Trophoblast cell (in vitro differentiated cells and primary cell): ENCODE results near the gene GCSAML.

Experiments used
- DNase-seq, 2 donors: peaks; one replicate each; pipeline ENCODE4 v3.0.0-alpha.2; 2016
- H2AFZ ChIP-seq: 2 replicates; pipeline ENCODE4 v1.6.1; 2013; ENCODE audit warnings: low read length, moderate library complexity, mild to moderate bottlenecking; ENCODE audit not compliant: insufficient read depth, poor library complexity
- H2AK5ac ChIP-seq: 2 replicates; pipeline ENCODE4 v1.6.1; 2013; ENCODE audit warnings: mild to moderate bottlenecking, low read length
- H2BK120ac ChIP-seq: 2 replicates; pipeline ENCODE4 v1.6.1; 2013; ENCODE audit warnings: low read length, mild to moderate bottlenecking, moderate library complexity; ENCODE audit not compliant: insufficient read depth, poor library complexity
- H2BK12ac ChIP-seq: 2 replicates; pipeline ENCODE4 v1.6.1; 2013; ENCODE audit warnings: mild to moderate bottlenecking, low read length, moderate library complexity
- H2BK5ac ChIP-seq: 2 replicates; pipeline ENCODE4 v1.6.1; 2013; ENCODE audit warnings: low read length, low read depth, moderate library complexity, mild to moderate bottlenecking; ENCODE audit not compliant: poor library complexity
- H3K14ac ChIP-seq: 2 replicates; pipeline ENCODE4 v1.6.1; 2013; ENCODE audit warnings: mild to moderate bottlenecking, low read length
- H3K18ac ChIP-seq: 2 replicates; pipeline ENCODE4 v1.6.1; 2013; ENCODE audit warnings: mild to moderate bottlenecking, low read length
- H3K23ac ChIP-seq: 2 replicates; pipeline ENCODE4 v1.6.1; 2013; ENCODE audit warnings: low read length
- H3K27ac ChIP-seq: 2 replicates; pipeline ENCODE4 v1.5.1; 2013; ENCODE audit warnings: low read depth, mild to moderate bottlenecking, inconsistent platforms, low read length, moderate library complexity
- H3K27me3 ChIP-seq: 2 replicates; pipeline ENCODE4 v1.6.1; 2013; ENCODE audit warnings: inconsistent platforms, mild to moderate bottlenecking, low read length, moderate library complexity; ENCODE audit not compliant: insufficient read depth
- H3K36me3 ChIP-seq, 2 experiments: 1 replicate in 1 of 2; 2 replicates in 1 of 2; pipeline ENCODE4 v1.6.1; 2013; ENCODE audit warnings: low read length in 2 of 2, mild to moderate bottlenecking in 2 of 2, moderate library complexity in 1 of 2; ENCODE audit not compliant: insufficient read depth in 2 of 2, control insufficient read depth in 1 of 2
- H3K4ac ChIP-seq: 2 replicates; pipeline ENCODE4 v1.6.1; 2013; ENCODE audit warnings: low read depth, mild to moderate bottlenecking, low read length, moderate library complexity
- H3K4me1 ChIP-seq, 2 experiments: 1 replicate in 1 of 2; 2 replicates in 1 of 2; pipeline ENCODE4 v1.6.1; 2013; ENCODE audit warnings: low read length in 2 of 2, mild to moderate bottlenecking in 2 of 2, moderate library complexity in 1 of 2; ENCODE audit not compliant: insufficient read depth in 2 of 2, control insufficient read depth in 1 of 2
- H3K4me2 ChIP-seq: 2 replicates; pipeline ENCODE4 v1.6.1; 2013; ENCODE audit warnings: inconsistent platforms, mild to moderate bottlenecking, low read length, moderate library complexity
- H3K4me3 ChIP-seq: 2 replicates; pipeline ENCODE4 v1.5.1; 2013; ENCODE audit warnings: mild to moderate bottlenecking, low read depth, low read length, inconsistent platforms
- H3K79me1 ChIP-seq: one replicate; pipeline ENCODE4 v1.6.1; 2013; ENCODE audit warnings: low read length
- H3K79me2 ChIP-seq: 2 replicates; pipeline ENCODE4 v1.6.1; 2013; ENCODE audit warnings: low read length, mild to moderate bottlenecking; ENCODE audit not compliant: control insufficient read depth, insufficient read depth, poor library complexity
- H3K9ac ChIP-seq: 2 replicates; pipeline ENCODE4 v1.6.1; 2013; ENCODE audit warnings: mild to moderate bottlenecking, low read length
- H3K9me3 ChIP-seq: 2 replicates; pipeline ENCODE4 v1.6.1; 2013; ENCODE audit warnings: low read depth, mild to moderate bottlenecking, control low read depth, inconsistent platforms, low read length; ENCODE audit not compliant: insufficient read depth
- H4K12ac ChIP-seq: 2 replicates; pipeline ENCODE4 v1.6.1; 2013; ENCODE audit warnings: low read depth, mild to moderate bottlenecking, low read length, moderate library complexity
- H4K8ac ChIP-seq: 2 replicates; pipeline ENCODE4 v1.6.1; 2013; ENCODE audit warnings: low read depth, mild to moderate bottlenecking, low read length, moderate library complexity
- H4K91ac ChIP-seq: one replicate; pipeline ENCODE4 v1.6.1; 2013; ENCODE audit warnings: low read depth, mild to moderate bottlenecking, low read length, moderate library complexity
- WGBS: extraction: QIAGEN DNeasy Blood & Tissue Kit; methylation state at CpG from one replicate; pipeline ENCODE4 v1.1.7; 2013; ENCODE audit warnings: missing lambda C conversion rate; ENCODE audit not compliant: insufficient read length, insufficient coverage; ENCODE audit errors: extremely low coverage; 5-methylcytosine and 5-hydroxymethylcytosine counted together

GCSAML gene

GRCh38 chr1:247530785-247531184 is 18.1 kb upstream of the GCSAML start:
- Histone ChIP-seq H3K9ac (no peak overlapping the region), H3K27ac (no peak overlapping the region), H4K12ac (no peak overlapping the region), H3K4me2 (no peak overlapping the region), H4K91ac (peak overlapping the region; percentile 44), H2AFZ (no peak overlapping the region), H3K23ac (no peak overlapping the region), H3K79me2 (no peaks in the 10 kb centered on the region), H2BK5ac (no peak overlapping the region), H3K4ac (no peak overlapping the region), H3K79me1 (peaks cover 3% of the 10 kb centered on the region), H3K9me3 (peaks cover 4% of the 10 kb centered on the region), H4K8ac (no peak overlapping the region), H3K36me3 (no peaks in the 10 kb centered on the region), H3K14ac (no peak overlapping the region), H3K4me1 (peaks cover 0 to 2% of the 10 kb centered on the region in 2 experiments), H2BK120ac (no peak overlapping the region), H3K27me3 (no peaks in the 10 kb centered on the region), H2AK5ac (no peak overlapping the region), H3K18ac (no peak overlapping the region), H2BK12ac (peak overlapping the region; percentile 60), H3K4me3 (no peak overlapping the region)
- peak in 1 of 2 donors; percentile 45 for DNase-seq
- WGBS, result no CpG with 5 or more reads among the region's 41 CpGs

DNA sequence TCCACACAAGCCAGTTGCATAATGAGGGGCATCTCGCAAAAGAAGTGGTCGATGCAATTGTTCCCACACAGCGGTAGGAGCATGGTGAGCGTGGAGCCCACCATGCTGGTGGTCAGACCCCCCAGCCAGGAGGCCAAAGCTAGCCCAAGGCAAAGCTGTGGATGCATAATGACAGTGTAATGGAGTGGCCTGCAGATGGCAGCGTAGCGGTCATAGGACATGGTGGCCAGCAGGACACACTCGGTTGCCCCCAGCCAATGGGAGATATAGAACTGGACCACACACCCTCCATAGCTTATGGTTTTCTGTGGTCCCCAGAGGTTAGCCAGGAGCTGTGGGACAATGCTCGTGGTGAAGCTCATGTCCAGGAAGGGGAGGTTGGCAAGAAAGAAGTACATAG is 17.0 kb upstream of the GCSAML start:
- Histone ChIP-seq H4K91ac (no peak overlapping the region), H3K9me3 (peaks cover 4% of the 10 kb centered on the region), H2AFZ (no peak overlapping the region), H2BK120ac (no peak overlapping the region), H2AK5ac (no peak overlapping the region), H3K27me3 (no peaks in the 10 kb centered on the region), H4K8ac (no peak overlapping the region), H3K27ac (no peak overlapping the region), H3K4me1 (peaks cover 0 to 2% of the 10 kb centered on the region in 2 experiments), H3K14ac (no peak overlapping the region), H3K4ac (no peak overlapping the region), H3K4me2 (no peak overlapping the region), H3K9ac (peak overlapping the region; percentile 18), H3K4me3 (no peak overlapping the region), H2BK5ac (no peak overlapping the region), H4K12ac (no peak overlapping the region), H3K79me1 (peaks cover 3% of the 10 kb centered on the region), H3K23ac (no peak overlapping the region), H3K79me2 (no peaks in the 10 kb centered on the region), H3K36me3 (no peaks in the 10 kb centered on the region), H3K18ac (no peak overlapping the region), H2BK12ac (no peak overlapping the region)
- peak in 1 of 2 donors; percentile 30 for DNase-seq
- no CpG with 5 or more reads among the region's 8 CpGs for WGBS

- peak; percentile 71 to 91 for DNase-seq
- Histone ChIP-seq H2AFZ (no peak overlapping the region), H3K27ac (no peak overlapping the region), H3K4me3 (no peak overlapping the region), H2BK5ac (no peak overlapping the region), H3K14ac (no peak overlapping the region), H3K9ac (no peak overlapping the region), H3K4ac (no peak overlapping the region), H4K12ac (no peak overlapping the region), H4K91ac (no peak overlapping the region), H3K23ac (no peak overlapping the region), H3K4me2 (no peak overlapping the region), H3K36me3 (no peaks in the 10 kb centered on the region), H2BK120ac (no peak overlapping the region), H3K79me2 (no peaks in the 10 kb centered on the region), H2AK5ac (no peak overlapping the region), H3K18ac (no peak overlapping the region), H3K4me1 (peaks cover 0 to 2% of the 10 kb centered on the region in 2 experiments), H3K27me3 (no peaks in the 10 kb centered on the region), H3K79me1 (peaks cover 3% of the 10 kb centered on the region), H3K9me3 (peaks cover 4% of the 10 kb centered on the region), H4K8ac (no peak overlapping the region), H2BK12ac (no peak overlapping the region)
- no CpG with 5 or more reads among the region's 3 CpGs for WGBS
Observed at GRCh38 chr1:247535402-247535801, 13.5 kb upstream of the GCSAML start.

DNA sequence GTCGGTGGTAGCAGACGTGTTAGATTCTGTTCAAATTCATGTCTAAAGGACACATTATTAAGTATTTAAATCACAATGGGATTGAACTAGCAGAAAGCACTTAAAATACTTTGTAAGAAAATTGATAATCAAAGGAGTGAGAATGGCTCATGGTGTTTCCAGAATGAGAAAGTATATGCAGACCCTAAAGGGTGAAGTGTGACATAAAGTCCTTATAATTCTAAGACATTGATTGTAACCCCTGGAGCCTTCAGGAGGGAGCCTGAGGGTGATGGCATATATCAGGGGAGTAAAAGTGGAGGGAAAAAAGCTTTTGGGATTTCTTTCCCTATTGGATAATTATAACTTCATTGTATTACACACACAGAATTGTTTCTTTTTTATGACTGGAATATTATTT is 12.6 kb upstream of the GCSAML start, which contains the start of gene OR2C3:
Gene OR2C3 (minus strand): TSS at position 101 of the 400 bp plus-strand sequence. CDS start 3,929 bp downstream, outside the sequence.
- H3K79me2 ChIP-seq, result no peaks in the 10 kb centered on the region
- WGBS, result no CpG with 5 or more reads among the region's 2 CpGs

More for the DNA sequence above, 12.6 kb upstream of the GCSAML start, which contains the start of gene OR2C3:
- no peak within 1 kb of the TSS for H3K27ac ChIP-seq
- H2BK12ac ChIP-seq, result no peak within 1 kb of the TSS
- H3K4me1 ChIP-seq, result peaks cover 0 to 2% of the 10 kb centered on the region in 2 experiments
- H2AK5ac ChIP-seq, result no peak within 1 kb of the TSS
- H3K4ac ChIP-seq, result no peak within 1 kb of the TSS
- peaks cover 4% of the 10 kb centered on the region for H3K9me3 ChIP-seq
- H4K8ac ChIP-seq, result no peak within 1 kb of the TSS
- H3K27me3 ChIP-seq, result no peaks in the 10 kb centered on the region
- H2AFZ ChIP-seq, result no peak within 1 kb of the TSS
- no peak within 1 kb of the TSS for H2BK5ac ChIP-seq
- no peak within 1 kb of the TSS for H3K4me3 ChIP-seq
- H3K4me2 ChIP-seq, result no peak within 1 kb of the TSS
- H3K36me3 ChIP-seq, result no peaks in the 10 kb centered on the region
- no peak within 1 kb of the TSS for H2BK120ac ChIP-seq
- no peak within 1 kb of the TSS for H3K9ac ChIP-seq
- no peak within 1 kb of the TSS for H3K14ac ChIP-seq
- no peak within 1 kb of the TSS for H3K18ac ChIP-seq
- peaks cover 3% of the 10 kb centered on the region for H3K79me1 ChIP-seq
- H4K12ac ChIP-seq, result no peak within 1 kb of the TSS
- no peak within 1 kb of the TSS for H4K91ac ChIP-seq
- no peak within 1 kb of the TSS for H3K23ac ChIP-seq
- DNase-seq, result no peak
